Measurements from ENCODE around the gene CPO.

The CPO gene

GRCh38 chr2:206989311-206989710 is 50.0 kb downstream of the CPO start:
- H3K4me3 ChIP-seq (ENCODE audit: low read length) = no peak overlapping the region
- DNase-seq (ENCODE audit: low read depth) = no peak
- peak; percentile 59 for TF ChIP-seq CTCF (conservative IDR thresholded peaks at IDR 0.05; ENCODE audit: low read length)

GRCh38 chr2:206990360-206990759 is 51.0 kb downstream of the CPO start:
- no peak overlapping the region for H3K4me3 ChIP-seq (ENCODE audit: low read length)
- TF ChIP-seq CTCF (conservative IDR thresholded peaks at IDR 0.05; ENCODE audit: low read length) = no peak
- DNase-seq (ENCODE audit: low read depth) = no peak

- DNase-seq (ENCODE audit: low read depth) = no peak
- H3K4me3 ChIP-seq (ENCODE audit: low read length) = no peak overlapping the region
- TF ChIP-seq CTCF (conservative IDR thresholded peaks at IDR 0.05; ENCODE audit: low read length) = no peak
Measured at GRCh38 chr2:206991070-206991469, 51.8 kb downstream of the CPO start.

GRCh38 chr2:206993396-206993911 is 54.1 kb downstream of the CPO start:
- no peak overlapping the region for H3K4me3 ChIP-seq (ENCODE audit: low read length)
- TF ChIP-seq CTCF (conservative IDR thresholded peaks at IDR 0.05; ENCODE audit: low read length) = no peak
- no peak for DNase-seq (ENCODE audit: low read depth)

- TF ChIP-seq CTCF (conservative IDR thresholded peaks at IDR 0.05; ENCODE audit: low read length) = no peak
- no peak overlapping the region for H3K4me3 ChIP-seq (ENCODE audit: low read length)
- peak; percentile 35 for DNase-seq (ENCODE audit: low read depth)
Measured at GRCh38 chr2:206993964-206994363, 54.6 kb downstream of the CPO start.

- no peak for TF ChIP-seq CTCF (conservative IDR thresholded peaks at IDR 0.05; ENCODE audit: low read length)
- no peak for DNase-seq (ENCODE audit: low read depth)
- H3K4me3 ChIP-seq (ENCODE audit: low read length) = no peak overlapping the region
Measured at GRCh38 chr2:206996556-206997065, 57.3 kb downstream of the CPO start.

GRCh38 chr2:207008105-207008990 is 69.0 kb downstream of the CPO start:
- TF ChIP-seq CTCF (conservative IDR thresholded peaks at IDR 0.05; ENCODE audit: low read length) = peak; percentile 41
- H3K4me3 ChIP-seq (ENCODE audit: low read length) = no peak overlapping the region
- DNase-seq (ENCODE audit: low read depth) = peak; percentile 69
